Measurements from ENCODE around the gene SIGLEC1.

Gene SIGLEC1

DNA sequence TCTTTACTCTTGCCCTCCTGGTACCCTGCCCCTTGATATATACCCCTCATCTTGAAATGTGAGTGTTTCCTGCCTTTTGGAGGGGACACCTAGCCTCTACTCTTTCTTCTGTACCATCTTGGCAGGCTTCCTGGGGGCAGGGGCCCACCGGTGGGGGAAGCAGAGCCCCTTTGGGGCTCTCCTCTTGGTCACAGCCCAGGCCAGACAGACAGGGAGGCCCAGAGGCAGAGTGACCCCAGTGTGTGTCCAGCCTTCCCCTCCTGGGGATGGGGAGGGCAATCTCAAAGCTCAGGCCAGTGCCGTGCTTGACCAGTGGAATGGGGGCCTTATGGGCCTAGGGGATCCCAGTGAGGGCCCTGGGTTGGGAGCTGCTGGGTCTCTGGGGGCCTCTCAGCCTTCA is 34.2 kb downstream of the SIGLEC1 start:
- DNase-seq, result no peak

DNA sequence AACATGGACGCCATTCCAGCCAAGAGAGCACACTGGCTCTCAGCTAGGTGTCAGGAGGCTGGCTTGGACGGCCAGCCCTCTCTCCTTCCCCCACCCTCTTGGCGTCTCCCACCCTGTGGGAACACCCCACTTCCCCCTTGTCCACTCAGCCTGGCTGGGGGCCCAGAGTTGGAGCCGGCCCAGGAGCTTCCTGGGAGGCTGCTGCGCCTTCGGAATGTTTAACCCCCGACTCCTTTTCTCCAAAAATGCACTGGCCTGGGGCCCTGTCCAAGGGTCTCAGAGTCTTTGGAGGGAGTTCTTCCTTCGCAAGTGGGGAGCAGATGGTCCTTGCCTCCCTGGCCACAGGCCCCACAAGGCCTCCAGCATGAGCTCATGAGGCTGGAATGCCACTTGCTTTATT is 34.7 kb downstream of the SIGLEC1 start:
- no peak for DNase-seq

GRCh38 chr20:3674995-3675900 is 37.2 kb downstream of the SIGLEC1 start:
- DNase-seq, result no peak

DNA sequence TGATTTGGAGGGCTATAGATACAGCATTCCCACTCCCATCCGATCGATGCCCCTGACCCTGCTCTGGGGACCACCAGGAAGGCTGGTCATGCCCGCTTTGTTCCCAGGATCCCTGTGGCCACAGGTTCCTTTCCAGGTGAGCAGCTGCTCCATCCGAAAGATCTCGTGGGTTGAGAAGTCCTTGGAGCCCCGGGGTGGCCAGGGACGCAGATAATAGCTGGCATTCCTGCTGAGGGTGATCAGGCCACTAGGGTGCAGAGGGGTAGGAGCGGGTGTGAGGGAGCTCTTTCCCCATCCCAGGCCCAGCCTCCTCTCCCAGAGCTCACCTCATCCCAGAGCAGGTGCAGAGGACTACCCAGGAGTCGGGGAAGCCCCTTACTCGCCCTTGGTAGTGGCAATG is 38.0 kb downstream of the SIGLEC1 start:
- DNase-seq, result no peak

DNA sequence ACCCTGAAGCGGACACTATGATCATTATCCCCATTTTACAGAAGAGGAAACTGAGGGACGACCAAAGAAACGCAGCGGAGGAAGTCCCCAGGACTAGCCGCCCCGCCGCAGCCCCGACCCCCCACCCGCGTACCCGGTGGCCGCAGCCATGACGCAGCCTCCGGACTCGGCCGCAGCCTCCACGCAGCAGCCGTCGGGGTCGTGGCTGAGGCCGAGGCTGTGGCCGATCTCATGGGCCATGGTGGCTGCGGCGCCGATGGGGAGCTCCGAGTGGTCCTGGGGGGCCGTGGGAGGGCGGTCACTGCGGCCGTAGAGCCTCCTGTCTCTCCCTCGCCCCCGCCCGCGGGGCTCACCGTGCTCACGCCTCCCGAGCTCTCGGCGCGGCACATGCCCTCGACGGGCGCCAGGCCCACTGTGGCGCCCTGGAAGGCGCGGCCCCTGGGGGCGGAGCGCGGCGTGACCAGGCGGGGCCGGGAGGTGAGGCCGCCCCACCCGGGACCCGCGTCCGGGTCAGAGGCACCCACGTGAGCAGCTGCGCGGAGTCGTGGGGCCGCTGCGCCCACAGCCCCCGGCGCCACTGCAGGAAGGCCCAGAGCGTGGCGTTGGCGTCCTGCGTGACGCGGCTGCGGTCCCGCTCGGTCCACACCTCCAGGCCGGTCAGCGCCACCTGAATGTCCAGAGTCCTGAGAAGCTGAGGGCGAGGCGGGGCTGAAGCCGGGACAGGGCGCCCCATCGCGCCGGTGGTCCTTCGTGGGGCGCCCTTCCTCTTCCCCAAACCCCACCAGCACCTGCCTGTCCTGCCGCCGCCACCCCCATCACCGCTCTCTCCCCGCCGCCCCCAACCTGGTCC is 39.0 kb downstream of the SIGLEC1 start:
- no peak for DNase-seq

DNA sequence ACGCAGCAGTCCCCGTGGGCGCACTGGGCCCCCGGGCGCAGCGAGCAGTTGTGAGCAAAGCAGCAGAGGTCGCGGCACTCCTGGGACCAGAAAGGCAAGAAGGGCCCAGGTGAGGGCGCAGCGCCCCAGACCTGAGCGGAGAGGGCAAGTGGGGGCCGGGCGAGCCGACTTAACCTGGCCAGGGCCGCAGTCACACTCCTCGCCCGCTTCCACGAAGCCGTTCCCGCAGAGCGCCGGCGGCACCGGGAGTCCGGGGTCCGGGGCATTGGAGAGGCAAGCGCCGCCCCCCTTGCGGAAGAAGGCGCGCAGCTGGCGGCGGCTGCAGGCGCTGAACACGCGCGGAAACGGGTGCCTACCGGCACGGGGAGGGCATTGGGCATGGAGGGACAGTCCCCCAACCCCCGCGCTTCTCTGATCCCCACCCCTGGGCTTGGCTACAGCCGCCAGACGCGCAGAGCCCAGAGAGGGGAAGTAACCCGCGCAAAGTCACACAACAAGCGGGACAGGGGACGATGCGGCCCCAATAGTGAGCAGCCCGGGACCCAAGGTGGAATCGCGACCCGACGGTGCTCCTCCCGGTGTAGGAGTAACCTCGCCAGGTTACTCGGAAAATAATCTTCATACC is 39.7 kb downstream of the SIGLEC1 start:
- no peak for DNase-seq

DNA sequence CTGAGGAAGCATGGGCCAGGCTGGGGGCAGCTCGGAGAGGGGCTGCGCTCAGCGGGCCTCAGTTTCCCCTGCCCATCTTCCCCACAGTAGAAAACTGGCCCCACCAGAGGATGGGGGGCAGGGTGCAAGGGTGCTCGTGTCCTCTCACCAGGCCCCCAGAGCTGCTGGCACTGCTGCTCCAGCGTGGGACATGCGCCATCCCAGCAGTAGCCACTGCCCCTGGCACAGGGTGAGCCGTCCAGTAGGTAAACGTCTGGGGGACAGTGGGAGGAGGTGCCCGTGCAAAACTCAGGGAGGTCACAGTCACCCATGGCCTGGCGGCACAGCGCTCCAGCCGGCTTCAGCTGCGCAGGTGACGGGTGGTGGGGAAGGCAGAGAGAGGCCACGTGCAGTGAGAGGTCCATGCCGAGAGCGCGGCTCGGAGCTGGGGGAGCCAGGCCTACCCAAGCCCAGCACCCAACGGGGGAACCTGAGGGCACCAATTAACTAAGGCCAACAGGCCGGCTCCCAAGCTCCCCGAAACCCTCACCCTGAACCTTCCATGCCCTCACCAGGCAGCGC is 40.3 kb downstream of the SIGLEC1 start:
- no peak for DNase-seq

GRCh38 chr20:3670945-3671344 is 41.5 kb downstream of the SIGLEC1 start:
- DNase-seq, result no peak

GRCh38 chr20:3670511-3670910 is 41.9 kb downstream of the SIGLEC1 start:
- DNase-seq, result no peak

GRCh38 chr20:3669710-3670367 is 42.6 kb downstream of the SIGLEC1 start:
- no peak for DNase-seq

GRCh38 chr20:3667434-3668037 is 44.9 kb downstream of the SIGLEC1 start:
- no peak for DNase-seq

DNA sequence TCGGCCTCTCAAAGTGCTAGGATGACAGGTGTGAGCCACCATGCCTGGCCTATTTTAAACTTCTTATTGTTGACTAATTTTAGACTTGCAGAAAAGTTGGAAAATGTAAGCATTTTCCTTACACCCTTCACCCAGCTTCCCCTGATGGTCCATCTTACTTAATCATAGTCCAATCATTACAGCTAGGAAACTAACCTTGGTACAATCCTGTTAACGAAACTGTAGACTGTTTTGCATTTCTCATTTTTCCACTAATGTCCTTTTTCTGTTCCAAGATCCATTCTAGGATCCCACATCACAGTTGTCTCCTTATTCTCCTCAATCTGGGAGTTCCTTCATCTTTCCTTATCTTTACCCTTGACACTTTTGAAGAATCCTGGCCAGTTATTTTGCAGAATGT is 48.5 kb downstream of the SIGLEC1 start:
- DNase-seq, result no peak

GRCh38 chr20:3663031-3663701 is 49.2 kb downstream of the SIGLEC1 start, which contains the start of gene GFRA4:
GFRA4 (minus strand) TSS chr20:3663399; CDS start chr20:3663399, 0 bp downstream.
- DNase-seq, result no peak
